HG02970 (cell line): ENCODE measurements around the gene FIGNL2.
"Not testable (repeated sequence)": the region's sequence is repeated elsewhere in the genome, so short reads cannot be mapped to it uniquely, and the experiment has no call there.

Source experiments
- ATAC-seq: cut with Tn5 transposase; IDR thresholded peaks from one replicate; pipeline ENCODE4 v1.9.1; 2021; ENCODE audit warnings: mild to moderate bottlenecking, moderate library complexity, moderate number of reproducible peaks; ENCODE audit not compliant: unreplicated experiment, low FRiP score

The FIGNL2 gene

DNA sequence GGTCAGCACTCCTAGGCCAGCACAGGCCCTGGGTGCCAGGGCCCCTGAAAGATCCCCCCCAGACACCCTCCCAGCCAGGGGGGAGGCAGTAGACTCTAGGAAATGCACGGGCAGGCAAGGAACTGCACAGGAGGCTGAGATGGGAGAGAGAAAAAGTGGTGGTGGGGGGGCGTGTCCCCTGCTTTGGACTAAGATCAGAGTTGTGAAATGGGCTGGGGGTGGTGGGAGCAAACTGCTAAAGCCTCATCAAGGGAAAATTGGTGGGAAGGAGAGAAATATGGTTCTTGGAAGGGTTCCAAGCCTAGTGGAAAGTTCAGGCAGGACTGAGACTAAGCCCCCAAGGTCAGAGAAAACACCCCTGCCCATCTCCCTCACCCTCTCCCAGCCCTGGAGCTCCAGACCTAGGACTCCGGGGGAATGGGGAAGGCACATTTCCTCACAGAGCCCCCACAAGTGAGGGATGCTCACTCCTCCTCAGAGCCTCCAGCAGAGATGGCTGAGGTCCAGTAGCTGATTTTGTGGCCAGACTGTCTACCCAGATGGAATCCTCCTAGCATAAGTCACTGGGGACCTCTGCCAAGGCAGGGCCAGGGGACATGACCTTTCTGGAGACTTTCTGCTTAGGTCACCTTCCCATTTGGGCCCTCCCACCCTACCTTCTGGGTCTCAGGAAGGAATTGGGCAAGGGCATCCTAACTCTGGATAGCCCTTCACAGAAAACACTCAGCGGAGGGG is 29.8 kb downstream of the FIGNL2 start:
- ATAC-seq, result no peak

DNA sequence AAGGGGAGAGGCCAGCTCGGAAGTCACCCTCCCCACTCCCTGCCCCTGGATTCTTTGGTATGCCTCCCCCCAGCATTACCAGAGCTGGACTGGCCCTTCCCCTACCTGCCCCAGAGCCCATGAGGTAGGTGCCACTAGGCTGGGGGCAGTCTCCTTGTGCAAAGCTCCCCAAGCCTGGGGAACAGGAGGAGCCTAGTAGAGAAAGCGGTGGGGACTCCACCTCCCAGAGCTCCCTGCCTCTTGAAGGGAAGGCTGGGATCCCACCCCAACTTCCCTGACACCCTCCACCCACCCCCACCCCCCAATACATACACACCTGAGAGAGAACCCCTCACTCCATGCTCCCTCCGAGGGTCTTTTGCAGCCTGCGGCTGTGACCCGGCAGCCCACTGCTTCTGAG is 30.4 kb downstream of the FIGNL2 start:
- ATAC-seq, result no peak

GRCh38 chr12:51817027-51817953 is 31.2 kb downstream of the FIGNL2 start:
- ATAC-seq, result no peak

GRCh38 chr12:51815571-51815970 is 32.9 kb downstream of the FIGNL2 start:
- ATAC-seq, result no peak

DNA sequence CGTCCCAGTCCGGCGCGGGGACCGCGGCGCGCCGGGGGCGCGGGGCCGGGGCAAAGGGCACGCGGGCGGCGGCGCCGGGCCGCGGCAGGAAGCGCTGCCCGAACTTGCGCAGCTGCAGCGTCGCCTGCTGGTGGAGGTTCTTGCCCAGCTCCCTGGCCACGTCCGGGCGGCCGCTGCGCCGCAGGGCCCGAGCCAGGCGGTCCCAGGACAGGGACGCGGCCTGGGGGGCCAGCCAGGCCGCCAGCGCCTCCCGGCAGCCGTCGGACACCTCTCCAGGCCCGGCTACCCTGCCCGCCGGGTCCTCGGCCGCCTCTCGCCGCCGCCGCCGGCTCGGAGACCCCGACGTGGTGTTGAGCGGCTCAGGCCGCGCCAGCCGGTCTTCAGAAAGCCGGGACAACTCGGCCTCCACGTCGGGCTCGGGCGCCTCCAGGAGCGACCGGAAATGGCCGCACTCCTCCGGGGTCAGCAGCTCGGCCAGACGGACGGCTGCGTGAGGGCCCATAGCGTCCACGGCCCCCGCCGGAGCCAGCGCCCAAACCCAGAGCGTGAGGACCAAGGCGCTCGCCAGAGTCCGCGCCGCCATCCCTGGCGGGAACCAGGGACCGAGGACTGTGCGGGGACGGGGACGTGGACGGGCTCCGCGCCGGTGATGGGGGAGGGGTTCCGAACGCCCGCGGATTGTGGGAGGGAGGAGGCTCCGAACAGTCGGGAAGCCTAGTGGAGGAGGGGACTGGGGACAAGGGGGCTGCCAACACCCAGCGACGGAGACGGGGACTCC is 34.0 kb downstream of the FIGNL2 start:
- ATAC-seq, result no peak

DNA sequence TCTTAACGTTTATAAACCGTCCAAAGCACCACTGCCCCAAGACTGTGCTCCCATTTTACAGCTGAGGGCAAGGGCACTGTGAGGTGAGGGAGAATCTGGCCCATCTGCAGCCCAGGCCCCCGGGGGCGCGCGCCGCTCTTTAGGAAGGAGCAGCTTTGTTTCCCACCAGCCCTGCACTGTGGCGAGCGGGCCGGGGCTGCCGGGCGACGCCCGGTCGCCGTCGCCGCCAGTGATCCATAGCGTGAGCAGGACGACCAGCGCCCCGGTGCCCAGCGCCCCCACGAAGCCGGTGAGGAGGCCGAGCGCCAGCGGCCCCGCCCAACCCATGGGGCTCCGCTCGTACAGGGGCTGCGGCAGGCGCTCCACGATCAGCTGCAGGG is 34.6 kb downstream of the FIGNL2 start:
- no peak for ATAC-seq

- no peak for ATAC-seq
Observed at GRCh38 chr12:51812871-51813270, 35.6 kb downstream of the FIGNL2 start.

- no peak for ATAC-seq
Observed at GRCh38 chr12:51811203-51812202, 37.0 kb downstream of the FIGNL2 start.

GRCh38 chr12:51809193-51809592 is 39.3 kb downstream of the FIGNL2 start:
- ATAC-seq, result no peak

GRCh38 chr12:51806896-51807295 is 41.6 kb downstream of the FIGNL2 start:
- ATAC-seq, result no peak

GRCh38 chr12:51801027-51801426 is 47.5 kb downstream of the FIGNL2 start:
- no peak for ATAC-seq

GRCh38 chr12:51798501-51798900 is 50.0 kb downstream of the FIGNL2 start:
- ATAC-seq, result no peak

DNA sequence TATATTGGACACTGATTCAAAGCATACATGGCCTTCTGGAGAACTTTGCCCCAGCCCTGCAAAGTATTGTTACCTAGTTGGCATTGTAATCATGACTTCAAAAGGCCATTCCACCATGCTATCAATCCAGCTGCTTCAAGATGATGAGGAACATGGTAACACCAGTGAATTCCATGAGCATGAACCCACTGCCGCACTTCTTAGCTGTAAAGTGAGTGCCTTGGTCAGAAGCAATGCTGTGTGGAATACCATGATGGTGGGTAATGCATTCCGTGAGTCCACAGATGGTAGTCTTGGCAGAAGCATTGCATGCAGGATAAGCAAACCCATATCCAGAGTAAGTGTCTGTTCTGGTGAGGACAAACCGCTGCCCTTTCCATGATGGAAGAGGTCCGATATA is 50.5 kb downstream of the FIGNL2 start:
- not testable (repeated sequence) for ATAC-seq

GRCh38 chr12:51797301-51797700 is 51.2 kb downstream of the FIGNL2 start:
- ATAC-seq, result no peak

- no peak for ATAC-seq
Observed at GRCh38 chr12:51793201-51793600, 55.3 kb downstream of the FIGNL2 start.

DNA sequence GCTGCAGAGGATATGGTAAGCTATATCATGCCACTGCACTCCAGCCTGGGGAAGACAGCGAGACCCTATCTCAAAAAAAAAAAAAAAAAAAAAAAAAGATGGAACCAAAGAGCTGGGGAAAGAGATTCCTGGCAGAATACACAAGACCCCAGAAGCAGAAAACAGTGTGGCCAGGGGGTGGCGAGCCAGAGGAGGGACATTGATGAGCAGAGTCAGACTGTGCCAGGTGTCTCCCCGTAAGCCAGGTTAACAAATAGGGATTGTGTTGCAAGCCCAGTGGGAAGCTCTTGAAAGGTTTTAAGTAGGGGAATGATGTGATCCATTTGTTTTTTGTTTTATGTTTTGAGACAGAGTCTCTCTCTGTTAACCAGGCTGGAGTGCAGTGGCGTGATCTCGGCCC is 56.1 kb downstream of the FIGNL2 start:
- ATAC-seq, result no peak

DNA sequence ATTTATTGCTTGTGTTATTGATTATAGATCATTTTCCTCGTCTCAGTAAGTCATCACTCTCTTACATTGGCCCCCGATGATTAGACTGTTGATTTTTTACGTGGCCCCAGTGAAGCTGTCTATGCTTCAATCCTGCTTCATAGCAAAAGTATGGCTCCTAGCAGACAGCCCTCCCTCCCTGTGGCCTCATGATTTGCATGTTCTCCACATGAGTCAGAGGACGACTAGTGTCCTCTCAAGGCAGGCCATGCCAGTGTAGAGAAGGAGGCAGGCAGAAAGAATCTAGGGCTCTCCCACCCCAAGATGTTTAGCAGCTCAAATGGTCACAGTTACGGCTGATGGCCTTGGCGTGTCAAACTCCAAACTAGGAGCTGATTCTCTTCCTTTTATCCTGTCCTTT is 59.6 kb downstream of the FIGNL2 start:
- no peak for ATAC-seq

GRCh38 chr12:51785906-51786305 is 62.6 kb downstream of the FIGNL2 start:
- ATAC-seq, result no peak

GRCh38 chr12:51784688-51785087 is 63.8 kb downstream of the FIGNL2 start:
- no peak for ATAC-seq

DNA sequence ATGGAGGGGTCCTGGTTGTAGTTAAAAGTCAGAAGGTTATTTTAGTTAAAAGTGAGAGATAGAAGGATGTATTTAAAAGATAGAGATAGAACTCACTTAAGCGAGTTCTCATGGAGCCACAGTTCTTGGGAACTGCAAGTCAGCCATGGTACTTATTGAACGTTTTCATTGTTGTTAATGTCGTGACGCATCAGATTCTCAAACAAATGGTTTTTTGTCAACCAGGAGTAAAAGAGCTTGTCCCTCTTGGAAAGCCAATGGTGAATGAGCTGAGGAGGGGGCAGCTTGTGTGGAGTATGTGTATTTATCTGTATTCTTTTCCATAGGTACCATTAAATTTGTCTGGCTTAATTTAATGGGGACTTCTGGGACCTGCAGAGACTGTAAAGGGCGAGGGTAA is 68.6 kb downstream of the FIGNL2 start:
- ATAC-seq, result no peak
